HEK293 (cell line): ENCODE measurements around the gene GAREM1.
"Not testable (repeated sequence)": the region's sequence is repeated elsewhere in the genome, so short reads cannot be mapped to it uniquely, and the experiment has no call there.

Source experiments
- CTCF ChIA-PET: fragments of 350-600 bp; formaldehyde crosslinking; extraction: SDS; loops from one replicate; lab custom pipeline; 2021; ENCODE audit warnings: antibody characterized with exemption; lab: Yijun Ruan, JAX
- POLR2A ChIA-PET: fragments of 300-600 bp; formaldehyde crosslinking; extraction: SDS; loops from one replicate; lab custom pipeline; 2020; ENCODE audit warnings: antibody characterized with exemption, inconsistent platforms; lab: Yijun Ruan, JAX
- H3K27ac ChIP-seq: fragments of 200-500 bp; sonication (Bioruptor generic); 2 replicates; pipeline ENCODE4 v1.5.1; 2014; ENCODE audit warnings: low read depth, low read length, control low read depth, inconsistent platforms; ENCODE audit errors: extremely low read depth
- H3K36me3 ChIP-seq, 2 experiments: fragments of 200-500 bp in 1 of 2; sonication (Bioruptor generic) in 1 of 2; 1 replicate in 1 of 2; 2 replicates in 1 of 2; pipeline ENCODE4 v1.5.1; 2014 to 2017; ENCODE audit warnings: inconsistent platforms in 2 of 2, low read length in 2 of 2; ENCODE audit not compliant: control insufficient read depth in 2 of 2, insufficient read depth in 1 of 2
- H3K4me1 ChIP-seq: fragments of 200-500 bp; sonication (Bioruptor generic); 2 replicates; pipeline ENCODE4 v1.5.1; 2014; ENCODE audit warnings: mild to moderate bottlenecking, low read length, inconsistent platforms; ENCODE audit not compliant: control insufficient read depth, insufficient read depth
- H3K4me3 ChIP-seq: 2 replicates; pipeline ENCODE4 v1.5.1; 2011; ENCODE audit warnings: low read depth, mild to moderate bottlenecking, control low read depth, low read length, moderate library complexity
- H3K9me3 ChIP-seq: fragments of 200-500 bp; sonication (Bioruptor generic); 2 replicates; pipeline ENCODE4 v1.5.1; 2014; ENCODE audit warnings: low read depth, low read length, inconsistent platforms; ENCODE audit not compliant: control insufficient read depth, insufficient read depth
- GLI2 ChIP-seq: fragments of 450-650 bp; formaldehyde crosslinking; IDR thresholded peaks from 2 replicates; pipeline ENCODE4; 2017; ENCODE audit warnings: missing biosample characterization, missing genetic modification characterization, low read depth, borderline replicate concordance
- IKZF3 ChIP-seq: fragments of 450-650 bp; IDR thresholded peaks from 2 replicates; pipeline ENCODE4 v1.5.0; 2018; ENCODE audit warnings: missing biosample characterization, mild to moderate bottlenecking, missing genetic modification characterization, moderate library complexity
- MEIS1 ChIP-seq: sonication (generic); formaldehyde crosslinking; IDR thresholded peaks from 2 replicates; pipeline ENCODE4 v1.8.1; 2022; ENCODE audit warnings: missing genetic modification reagents, mild to moderate bottlenecking, borderline replicate concordance
- ZBTB17 ChIP-seq: fragments of 450-650 bp; formaldehyde crosslinking; IDR thresholded peaks from 2 replicates; pipeline ENCODE4 v1.5.1; 2016; ENCODE audit warnings: missing biosample characterization, missing genetic modification characterization
- ZNF146 ChIP-seq: fragments of 450-650 bp; formaldehyde crosslinking; IDR thresholded peaks from 2 replicates; pipeline ENCODE4 v1.5.1; 2016; ENCODE audit warnings: missing biosample characterization, missing genetic modification characterization
- ZNF18 ChIP-seq: fragments of 450-650 bp; formaldehyde crosslinking; IDR thresholded peaks from 2 replicates; pipeline ENCODE4 v1.5.1; 2016; ENCODE audit warnings: missing biosample characterization, missing genetic modification characterization
- ZNF274 ChIP-seq, 2 experiments: fragments of 200-500 bp in 1 of 2; fragments of 450-650 bp in 1 of 2; sonication (Bioruptor generic) in 1 of 2; formaldehyde crosslinking in 1 of 2; IDR thresholded peaks; 2 replicates each; pipeline versions ENCODE4 v1.5.1 to v1.6.1; 2014 to 2016; ENCODE audit warnings: borderline replicate concordance in 1 of 2, inconsistent platforms in 1 of 2, low read length in 1 of 2, missing biosample characterization in 1 of 2, missing genetic modification characterization in 1 of 2
- ZNF280D ChIP-seq: fragments of 450-650 bp; formaldehyde crosslinking; IDR thresholded peaks from 2 replicates; pipeline ENCODE4 v1.5.1; 2016; ENCODE audit warnings: missing biosample characterization, missing genetic modification characterization
- ZNF404 ChIP-seq: fragments of 450-650 bp; formaldehyde crosslinking; IDR thresholded peaks from 2 replicates; pipeline ENCODE4 v1.5.1; 2017; ENCODE audit warnings: missing biosample characterization, missing genetic modification characterization
- ZNF510 ChIP-seq: fragments of 450-650 bp; formaldehyde crosslinking; IDR thresholded peaks from 2 replicates; pipeline ENCODE4 v1.5.1; 2018; ENCODE audit warnings: mild to moderate bottlenecking, missing genetic modification characterization, missing biosample characterization; ENCODE audit not compliant: insufficient replicate concordance
- ZNF580 ChIP-seq: fragments of 450-650 bp; formaldehyde crosslinking; IDR thresholded peaks from 2 replicates; pipeline ENCODE4 v1.5.1; 2016; ENCODE audit warnings: missing biosample characterization, missing genetic modification characterization
- ZNF645 ChIP-seq: fragments of 450-650 bp; formaldehyde crosslinking; IDR thresholded peaks from 2 replicates; pipeline ENCODE4; 2016; ENCODE audit warnings: missing biosample characterization, missing genetic modification characterization
- ZNF677 ChIP-seq: fragments of 450-650 bp; IDR thresholded peaks from 2 replicates; pipeline ENCODE4 v1.5.0; 2018; ENCODE audit warnings: missing biosample characterization, mild to moderate bottlenecking, missing genetic modification characterization, moderate library complexity
- ZNF792 ChIP-seq: fragments of 450-650 bp; formaldehyde crosslinking; IDR thresholded peaks from 2 replicates; pipeline ENCODE4 v1.5.1; 2016; ENCODE audit warnings: missing biosample characterization, missing genetic modification characterization

Gene GAREM1

GRCh38 chr18:32346671-32347070, 124.0 kb downstream of the GAREM1 start:
- POLR2A ChIA-PET = no interaction called here
- Histone ChIP-seq H3K36me3 (no peaks in the 10 kb centered on the region), H3K4me3 (no peak overlapping the region), H3K4me1 (no peaks in the 10 kb centered on the region), H3K27ac (no peak overlapping the region), H3K9me3 (no peaks in the 10 kb centered on the region)
- CTCF ChIA-PET = no interaction called here
- TF ChIP-seq ZNF404 (tag by site-specific recombination) = no peak
- no peak for TF ChIP-seq ZBTB17
- TF ChIP-seq ZNF677 = no peak
- TF ChIP-seq ZNF645 (tag by site-specific recombination) = no peak
- TF ChIP-seq, all 188 proteins: peak for 0

- TF ChIP-seq MEIS1 (CRISPR knock-in tag) (no peak), ZNF510 (tag by site-specific recombination) (no peak), ZNF274 (IDR thresholded peaks at IDR 0.05; ENCODE audit: low read length) (no peak), ZNF274 (tag by site-specific recombination; IDR thresholded peaks at IDR 0.05; ENCODE audit: borderline replicate concordance) (no peak), IKZF3 (no peak), GLI2 (tag by site-specific recombination) (no peak), ZNF792 (no peak), ZNF18 (tag by site-specific recombination) (no peak)
- Histone ChIP-seq H3K27ac (no peak overlapping the region), H3K4me1 (no peaks in the 10 kb centered on the region), H3K4me3 (no peak overlapping the region), H3K36me3 (no peaks in the 10 kb centered on the region), H3K9me3 (no peaks in the 10 kb centered on the region)
- ChIA-PET CTCF (interaction anchor here (0.5 to 1.5 kb wide), 4 partner anchors 11 to 567 kb away, joined by 3 to 4 read pairs (median 4); partner anchors contain the start of gene GAREM1), POLR2A (no interaction called here)
These were observed 127.0 kb downstream of the GAREM1 start for GRCh38 chr18:32343634-32344033.

- CTCF ChIA-PET, H3K4me1 ChIP-seq, H3K36me3 ChIP-seq, H3K9me3 ChIP-seq, POLR2A ChIA-PET, H3K4me3 ChIP-seq, H3K27ac ChIP-seq: not testable (repeated sequence)
- 0 out of 2 replicates have a peak, but pooled peaks have one; percentile 39 for TF ChIP-seq ZNF280D (tag by site-specific recombination)
- peak; percentile 84 for TF ChIP-seq ZNF146 (tag by site-specific recombination)
- peak; percentile 76; the same call in 1 of the 2 replicates for TF ChIP-seq ZNF580 (tag by site-specific recombination)
These were observed 129.6 kb downstream of the GAREM1 start for GRCh38 chr18:32341112-32341511.
